Measurements from ENCODE around the gene LILRB3. TPM values are rescaled to one million over a fixed set of nuclear protein-coding genes. Genes with fewer than 3 reads are reported as not detected.
"Not testable (repeated sequence)": the region's sequence is repeated elsewhere in the genome, so short reads cannot be mapped to it uniquely, and the experiment has no call there.

LILRB3 gene
- total RNA-seq, 1 donor = not detected

- H3K4me3 ChIP-seq (ENCODE audit: low read depth, low read length) = peak overlapping the region; percentile 80
- no peak for TF ChIP-seq CTCF (IDR thresholded peaks at IDR 0.05; ENCODE audit: insufficient read depth, low read length)
- peak; percentile 100 for DNase-seq (ENCODE audit: low read depth)
Observed at GRCh38 chr19:54189735-54190502, 32.9 kb downstream of the LILRB3 start.

- no peak for TF ChIP-seq CTCF (IDR thresholded peaks at IDR 0.05; ENCODE audit: insufficient read depth, low read length)
- H3K4me3 ChIP-seq (ENCODE audit: low read depth, low read length) = peak within 1 kb of the TSS; percentile 80
- DNase-seq (ENCODE audit: low read depth) = no peak
Observed at GRCh38 chr19:54189145-54189734, 33.6 kb downstream of the LILRB3 start, which contains the start of gene MBOAT7. MBOAT7 (minus strand) TSS chr19:54189580; CDS start chr19:54188508, 1,072 bp downstream.

GRCh38 chr19:54188215-54188871 lies 34.5 kb downstream of the LILRB3 start:
- no peak for TF ChIP-seq CTCF (IDR thresholded peaks at IDR 0.05; ENCODE audit: insufficient read depth, low read length)

GRCh38 chr19:54186934-54187381 lies 35.8 kb downstream of the LILRB3 start:
- DNase-seq (ENCODE audit: low read depth) = no peak
- no peak for TF ChIP-seq CTCF (IDR thresholded peaks at IDR 0.05; ENCODE audit: insufficient read depth, low read length)
- H3K4me3 ChIP-seq (ENCODE audit: low read depth, low read length) = no peak overlapping the region

More at GRCh38 chr19:54188215-54188871, 34.5 kb downstream of the LILRB3 start:
- H3K4me3 ChIP-seq (ENCODE audit: low read depth, low read length) = peak overlapping the region; percentile 79
- DNase-seq (ENCODE audit: low read depth) = peak; percentile 56

GRCh38 chr19:54186351-54186750 lies 36.5 kb downstream of the LILRB3 start:
- no peak overlapping the region for H3K4me3 ChIP-seq (ENCODE audit: low read depth, low read length)
- no peak for DNase-seq (ENCODE audit: low read depth)
- TF ChIP-seq CTCF (IDR thresholded peaks at IDR 0.05; ENCODE audit: insufficient read depth, low read length) = no peak

- no peak overlapping the region for H3K4me3 ChIP-seq (ENCODE audit: low read depth, low read length)
- no peak for DNase-seq (ENCODE audit: low read depth)
- no peak for TF ChIP-seq CTCF (IDR thresholded peaks at IDR 0.05; ENCODE audit: insufficient read depth, low read length)
Observed at GRCh38 chr19:54183431-54183830, 39.4 kb downstream of the LILRB3 start.

GRCh38 chr19:54181894-54182293 lies 40.9 kb downstream of the LILRB3 start:
- not testable (repeated sequence) for H3K4me3 ChIP-seq (ENCODE audit: low read depth, low read length); DNase-seq (ENCODE audit: low read depth)
